GM21825 (cell line): ENCODE results near the gene SPATS2L.

ENCODE experiments used
- ATAC-seq: cut with Tn5 transposase; IDR thresholded peaks from one replicate; pipeline ENCODE4 v1.9.1; 2021; ENCODE audit warnings: mild to moderate bottlenecking, moderate library complexity; ENCODE audit not compliant: unreplicated experiment

Gene SPATS2L

GRCh38 chr2:200488169-200488568 lies 181.7 kb downstream of the SPATS2L start:
- ATAC-seq: no peak

DNA sequence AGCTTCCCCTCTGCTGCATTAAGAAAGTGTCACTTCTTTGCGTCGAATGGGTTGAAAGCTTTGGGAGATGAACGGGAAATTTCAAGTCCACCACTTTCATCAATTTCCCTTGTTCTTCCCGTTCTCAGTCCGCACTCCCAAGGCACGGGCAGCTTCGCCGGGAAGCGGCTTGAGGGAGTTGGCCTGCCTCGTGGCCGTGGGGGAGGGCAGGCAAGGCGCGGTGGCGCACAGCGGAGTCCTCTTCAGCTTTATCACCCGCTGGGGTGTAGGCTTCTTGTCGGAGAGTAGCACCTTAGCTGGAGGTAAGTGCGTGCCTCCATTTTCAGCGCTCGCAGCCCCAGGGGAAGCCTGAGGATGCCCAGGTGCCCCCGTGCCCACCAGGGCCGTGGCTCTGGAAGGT lies 183.5 kb downstream of the SPATS2L start:
- ATAC-seq: no peak

DNA sequence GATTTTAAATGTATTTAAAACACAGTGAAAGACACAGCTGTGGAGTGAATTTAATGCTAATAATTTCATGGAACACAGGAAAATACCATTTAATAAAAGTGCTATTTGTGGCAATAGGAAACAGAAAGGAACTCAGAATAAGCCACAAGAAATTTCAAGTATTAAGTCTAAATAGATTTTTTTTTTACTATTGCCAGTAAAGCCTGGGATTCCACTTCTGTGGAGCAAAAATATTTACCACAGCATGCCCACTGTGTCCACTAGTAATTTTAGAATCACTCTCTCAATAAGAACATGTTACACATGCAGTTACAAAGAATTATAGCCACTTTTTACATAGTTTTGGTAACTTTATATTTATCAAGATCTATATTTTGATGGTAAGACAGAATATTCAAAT lies 186.2 kb downstream of the SPATS2L start:
- no peak for ATAC-seq

GRCh38 chr2:200494048-200494447 lies 187.6 kb downstream of the SPATS2L start:
- no peak for ATAC-seq

DNA sequence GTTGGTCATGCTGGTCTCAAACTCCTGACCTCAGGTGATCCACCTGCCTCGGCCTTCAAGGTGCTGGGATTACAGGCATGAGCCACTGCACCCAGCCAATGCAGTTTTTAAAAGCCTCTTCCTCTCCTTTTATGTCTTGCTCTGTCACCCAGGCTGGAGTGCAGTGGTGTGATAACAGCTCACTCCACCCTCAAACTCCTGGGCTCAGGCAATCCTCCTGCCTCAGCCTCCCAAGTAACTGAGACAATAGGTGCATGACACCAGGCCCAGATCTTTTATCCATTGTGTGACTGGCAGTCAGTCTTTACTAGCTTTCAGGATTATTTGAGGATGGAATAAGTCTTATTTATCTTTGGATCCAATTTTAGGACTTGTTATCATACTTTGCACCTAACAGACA lies 190.2 kb downstream of the SPATS2L start:
- ATAC-seq: no peak

DNA sequence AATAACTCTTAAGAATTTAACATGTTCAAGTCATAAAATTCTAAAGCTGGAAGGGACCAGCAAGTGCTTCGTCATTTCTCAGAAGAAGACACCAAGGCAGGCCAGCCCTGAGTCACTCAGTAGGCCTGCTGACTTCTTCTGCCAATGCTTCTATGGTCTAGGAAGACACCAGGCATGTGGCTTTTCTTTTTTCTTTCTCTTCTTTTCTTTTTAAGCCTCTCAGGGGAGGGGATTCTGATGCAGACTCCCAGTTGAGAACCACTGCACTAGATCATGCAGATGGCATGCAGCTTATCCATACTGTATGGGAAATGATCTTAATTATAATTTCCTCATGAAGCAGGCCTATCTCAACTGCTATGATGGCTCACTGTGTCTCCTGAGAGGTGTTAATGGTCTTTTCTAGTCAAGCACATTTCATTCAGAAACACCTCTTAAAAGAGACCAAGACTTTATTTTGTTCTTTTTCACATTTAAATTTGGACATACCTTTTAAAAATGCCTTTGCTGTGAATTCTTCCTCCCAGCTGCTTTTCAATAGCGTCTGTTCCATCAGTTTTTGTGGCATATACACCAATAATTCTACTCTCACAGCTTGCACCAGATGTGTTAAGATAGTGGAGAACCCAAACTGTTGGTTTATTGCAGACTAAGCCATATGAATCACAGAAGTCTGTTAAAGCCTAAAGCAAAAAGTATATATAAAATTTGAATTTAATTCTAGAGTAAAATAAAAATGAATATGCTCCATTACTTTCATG lies 192.1 kb downstream of the SPATS2L start:
- ATAC-seq: no peak

GRCh38 chr2:200502196-200502595 lies 195.7 kb downstream of the SPATS2L start:
- no peak for ATAC-seq

DNA sequence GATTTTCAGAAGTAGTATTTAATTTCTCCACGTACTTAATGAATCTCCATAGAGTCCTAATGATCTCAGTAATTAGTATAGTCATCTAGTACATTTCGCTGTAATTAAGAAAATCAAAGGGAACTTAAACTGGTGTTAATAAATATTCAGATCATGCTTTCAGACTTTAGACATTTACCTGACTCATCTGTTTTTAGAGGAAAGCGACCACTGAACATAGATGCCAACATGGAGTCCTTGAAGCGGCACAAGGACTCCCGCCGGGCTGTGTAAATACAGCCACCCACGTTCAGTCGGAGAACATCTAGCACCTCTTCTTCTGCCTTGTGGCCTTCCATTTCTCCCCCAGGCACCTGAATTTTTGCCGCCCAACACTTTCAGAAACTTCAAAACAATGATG lies 200.2 kb downstream of the SPATS2L start:
- ATAC-seq: no peak

DNA sequence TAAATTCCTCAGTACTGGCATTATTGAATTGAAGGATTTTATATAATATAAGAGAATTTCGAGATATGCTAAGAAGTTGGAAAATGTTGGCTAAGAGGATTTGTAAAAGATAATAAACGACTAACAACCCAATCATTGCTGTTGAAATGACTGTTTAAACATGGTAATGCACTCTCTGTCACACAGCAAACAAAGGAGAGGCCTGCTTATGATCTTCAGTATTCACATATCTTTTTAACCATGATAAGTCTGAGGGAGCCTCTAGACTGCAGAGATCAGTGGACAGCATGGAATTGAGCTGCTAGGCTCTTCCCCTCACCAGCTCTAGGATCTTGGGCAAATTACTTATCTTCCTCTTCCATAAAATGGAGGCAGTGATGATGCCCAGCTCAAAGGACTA lies 200.7 kb downstream of the SPATS2L start:
- ATAC-seq: no peak

- no peak for ATAC-seq
Measured at GRCh38 chr2:200509235-200509611, 202.7 kb downstream of the SPATS2L start.

GRCh38 chr2:200509612-200510433 lies 203.3 kb downstream of the SPATS2L start, which contains the start of gene KCTD18:
KCTD18 (minus strand) TSS chr2:200510068; CDS start chr2:200507016, 3,052 bp downstream.
- peak; percentile 99 for ATAC-seq

GRCh38 chr2:200515155-200515554 lies 208.7 kb downstream of the SPATS2L start:
- ATAC-seq: no peak

GRCh38 chr2:200523158-200523557 lies 216.7 kb downstream of the SPATS2L start:
- no peak for ATAC-seq

DNA sequence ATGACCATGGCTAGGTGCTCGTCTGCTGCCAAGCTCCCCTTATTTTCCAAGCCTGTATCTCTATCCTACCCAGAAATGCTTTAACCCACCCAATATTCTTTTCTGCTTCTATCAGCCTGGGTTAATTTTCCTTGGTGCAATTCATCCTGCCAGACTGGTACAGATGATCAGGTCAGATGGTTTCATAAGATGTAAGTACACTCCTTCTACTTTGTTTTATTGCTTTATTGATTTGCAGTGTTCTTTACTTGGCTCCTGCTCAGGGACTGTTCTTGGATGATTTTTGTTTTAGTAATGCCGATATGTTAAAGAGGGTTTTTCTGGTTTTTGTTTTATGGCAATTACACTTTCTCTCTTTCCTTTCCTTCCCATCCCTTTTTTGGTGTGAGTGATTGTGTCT lies 217.1 kb downstream of the SPATS2L start:
- ATAC-seq: no peak

- ATAC-seq: no peak
Measured at GRCh38 chr2:200525066-200525465, 218.6 kb downstream of the SPATS2L start.

DNA sequence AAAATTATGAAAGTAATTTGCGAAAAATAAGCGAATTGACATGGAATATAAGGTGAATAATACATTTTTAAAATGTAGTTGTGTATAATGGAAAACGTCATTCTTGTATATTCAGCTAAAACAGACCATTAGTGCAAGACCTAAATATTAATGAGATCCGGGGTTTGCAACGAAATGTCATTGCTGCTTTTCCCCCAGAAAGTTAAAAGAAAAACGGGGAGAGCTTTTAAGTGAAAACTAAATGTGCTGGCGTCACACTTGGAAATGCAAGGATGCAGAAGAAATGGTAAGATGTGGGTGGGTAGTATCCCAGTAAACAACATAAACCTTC lies 219.0 kb downstream of the SPATS2L start:
- no peak for ATAC-seq

DNA sequence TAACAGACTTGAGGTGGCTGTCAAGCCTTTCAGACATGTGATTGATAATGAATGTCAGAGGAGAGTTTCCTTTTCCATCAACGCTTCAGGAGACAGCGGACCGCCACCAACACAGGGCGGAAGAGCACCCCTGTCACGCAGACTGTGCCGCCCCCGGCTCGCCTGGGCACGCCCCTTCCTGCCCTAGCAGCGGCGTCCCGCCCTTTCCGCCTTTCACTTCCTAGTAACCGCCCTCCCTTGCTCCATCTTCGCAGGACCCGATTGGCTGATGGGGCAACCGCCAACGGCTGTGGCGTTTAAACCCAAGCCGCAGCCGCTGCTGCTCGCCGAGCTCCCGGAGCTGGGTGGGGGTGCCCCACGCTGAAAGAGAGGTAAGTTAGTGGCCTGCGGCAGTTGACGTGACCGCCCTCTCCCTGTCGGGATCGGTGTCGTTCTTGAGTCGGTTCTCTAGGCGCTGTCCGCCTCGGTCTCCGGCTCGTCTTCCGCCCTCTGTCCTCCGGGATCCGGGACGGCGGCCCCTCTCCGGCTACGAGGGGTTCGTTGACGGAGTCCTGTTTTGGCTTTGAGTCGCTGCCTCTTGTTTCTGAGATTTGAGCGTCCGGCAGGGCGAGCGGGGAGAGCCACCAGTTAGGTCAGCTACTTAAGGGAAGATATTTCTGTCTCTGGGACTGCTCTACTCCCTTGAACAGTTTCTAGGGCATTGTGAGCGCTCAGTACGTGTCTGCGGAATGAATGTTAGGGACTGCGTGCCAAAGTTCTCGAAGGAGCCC lies 219.6 kb downstream of the SPATS2L start, which contains the start of gene SGO2:
Gene SGO2, plus strand, starts transcription at position 326 of the 770 bp plus-strand sequence. CDS start 6,769 bp downstream, outside the sequence.
- ATAC-seq: peak; percentile 100

DNA sequence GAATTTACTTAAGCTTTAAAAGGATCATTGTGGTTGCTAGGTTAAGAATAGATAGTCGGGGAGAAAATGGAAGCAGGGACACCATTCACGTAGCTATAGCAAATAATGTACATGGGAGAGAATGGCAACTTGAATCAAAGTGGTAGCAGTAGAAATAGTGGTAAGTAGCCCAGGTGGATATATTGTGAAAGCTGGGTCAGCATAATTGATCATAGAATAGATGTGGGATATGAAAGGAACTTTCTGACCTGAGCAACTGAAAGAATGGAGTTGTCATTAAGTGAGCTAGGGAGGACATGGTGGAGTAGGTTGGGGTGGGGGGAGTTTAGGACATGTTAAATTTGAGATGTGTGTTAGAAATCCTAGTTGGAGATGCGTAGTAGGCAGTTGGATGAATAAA lies 221.7 kb downstream of the SPATS2L start:
- ATAC-seq: no peak
